PFSK-1 (cell line): ENCODE results near the gene MITF.

Experiments used
- FOXP2 ChIP-seq: optimal IDR thresholded peaks from 2 replicates; pipeline ENCODE3; 2011; ENCODE audit warnings: borderline replicate concordance, control low read depth, inconsistent platforms; ENCODE audit not compliant: insufficient read depth; ENCODE audit errors: extremely low read length, extremely low read depth
- POLR2AphosphoS5 ChIP-seq: IDR thresholded peaks from 2 replicates; pipeline ENCODE4 v1.6.1; 2012; ENCODE audit warnings: low read depth, mild to moderate bottlenecking, control low read depth, low read length, moderate library complexity
- SIN3A ChIP-seq: IDR thresholded peaks from 2 replicates; pipeline ENCODE4 v1.6.1; 2012; ENCODE audit warnings: mild to moderate bottlenecking, low read length, moderate library complexity, borderline replicate concordance; ENCODE audit not compliant: insufficient read depth
- TAF1 ChIP-seq: IDR thresholded peaks from 2 replicates; pipeline ENCODE4 v1.6.1; 2012; ENCODE audit warnings: low read length, control low read depth, borderline replicate concordance; ENCODE audit not compliant: insufficient read depth
- TF ChIP-seq, protein P1 (sequence below), 2 experiments: IDR thresholded peaks; 2 replicates each; pipeline versions ENCODE4 v1.6.1 to v1.8.0; 2011 to 2012; ENCODE audit warnings: low read depth in 2 of 2, low read length in 2 of 2, control low read depth in 1 of 2, inconsistent platforms in 1 of 2, mild to moderate bottlenecking in 1 of 2, moderate library complexity in 1 of 2; ENCODE audit not compliant: insufficient read depth in 1 of 2

Gene MITF

GRCh38 chr3:69961706-69962439 lies 222.6 kb downstream of the MITF start:
- TF ChIP-seq FOXP2 = no peak
- no peak for TF ChIP-seq TAF1
- TF ChIP-seq, protein P1, sequence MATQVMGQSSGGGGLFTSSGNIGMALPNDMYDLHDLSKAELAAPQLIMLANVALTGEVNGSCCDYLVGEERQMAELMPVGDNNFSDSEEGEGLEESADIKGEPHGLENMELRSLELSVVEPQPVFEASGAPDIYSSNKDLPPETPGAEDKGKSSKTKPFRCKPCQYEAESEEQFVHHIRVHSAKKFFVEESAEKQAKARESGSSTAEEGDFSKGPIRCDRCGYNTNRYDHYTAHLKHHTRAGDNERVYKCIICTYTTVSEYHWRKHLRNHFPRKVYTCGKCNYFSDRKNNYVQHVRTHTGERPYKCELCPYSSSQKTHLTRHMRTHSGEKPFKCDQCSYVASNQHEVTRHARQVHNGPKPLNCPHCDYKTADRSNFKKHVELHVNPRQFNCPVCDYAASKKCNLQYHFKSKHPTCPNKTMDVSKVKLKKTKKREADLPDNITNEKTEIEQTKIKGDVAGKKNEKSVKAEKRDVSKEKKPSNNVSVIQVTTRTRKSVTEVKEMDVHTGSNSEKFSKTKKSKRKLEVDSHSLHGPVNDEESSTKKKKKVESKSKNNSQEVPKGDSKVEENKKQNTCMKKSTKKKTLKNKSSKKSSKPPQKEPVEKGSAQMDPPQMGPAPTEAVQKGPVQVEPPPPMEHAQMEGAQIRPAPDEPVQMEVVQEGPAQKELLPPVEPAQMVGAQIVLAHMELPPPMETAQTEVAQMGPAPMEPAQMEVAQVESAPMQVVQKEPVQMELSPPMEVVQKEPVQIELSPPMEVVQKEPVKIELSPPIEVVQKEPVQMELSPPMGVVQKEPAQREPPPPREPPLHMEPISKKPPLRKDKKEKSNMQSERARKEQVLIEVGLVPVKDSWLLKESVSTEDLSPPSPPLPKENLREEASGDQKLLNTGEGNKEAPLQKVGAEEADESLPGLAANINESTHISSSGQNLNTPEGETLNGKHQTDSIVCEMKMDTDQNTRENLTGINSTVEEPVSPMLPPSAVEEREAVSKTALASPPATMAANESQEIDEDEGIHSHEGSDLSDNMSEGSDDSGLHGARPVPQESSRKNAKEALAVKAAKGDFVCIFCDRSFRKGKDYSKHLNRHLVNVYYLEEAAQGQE (IDR thresholded peaks at IDR 0.05; ENCODE audit: insufficient read depth in 1 of 2, low read depth in 2 of 2, low read length in 2 of 2) = no peak
- TF ChIP-seq SIN3A = no peak
- TF ChIP-seq POLR2AphosphoS5 = no peak

DNA sequence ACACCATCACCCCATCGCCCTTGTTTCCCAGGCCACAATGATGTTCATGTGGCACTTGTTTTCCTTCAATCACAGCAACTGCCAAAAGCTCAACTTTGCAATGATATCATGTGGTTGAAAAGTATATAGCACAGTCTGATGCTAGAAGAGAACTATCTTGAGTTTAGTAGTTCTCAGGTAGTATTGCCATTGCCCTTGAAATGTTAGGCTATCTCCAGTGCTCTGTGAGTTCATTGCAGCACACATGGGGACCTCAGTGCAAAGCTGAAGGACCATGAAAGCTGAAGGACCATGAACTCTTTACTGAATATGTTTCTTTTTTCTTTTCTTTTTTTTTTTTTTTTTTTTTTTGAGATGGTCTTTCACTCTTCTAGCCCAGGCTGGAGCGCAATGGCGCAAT lies 224.4 kb downstream of the MITF start:
- TF ChIP-seq FOXP2 = no peak

- TF ChIP-seq SIN3A (no peak), TAF1 (no peak), POLR2AphosphoS5 (no peak), FOXP2 (no peak)
- TF ChIP-seq, protein P1 (IDR thresholded peaks at IDR 0.05; ENCODE audit: insufficient read depth in 1 of 2, low read depth in 2 of 2, low read length in 2 of 2) = no peak
Measured at GRCh38 chr3:69967156-69967555, 227.9 kb downstream of the MITF start.

DNA sequence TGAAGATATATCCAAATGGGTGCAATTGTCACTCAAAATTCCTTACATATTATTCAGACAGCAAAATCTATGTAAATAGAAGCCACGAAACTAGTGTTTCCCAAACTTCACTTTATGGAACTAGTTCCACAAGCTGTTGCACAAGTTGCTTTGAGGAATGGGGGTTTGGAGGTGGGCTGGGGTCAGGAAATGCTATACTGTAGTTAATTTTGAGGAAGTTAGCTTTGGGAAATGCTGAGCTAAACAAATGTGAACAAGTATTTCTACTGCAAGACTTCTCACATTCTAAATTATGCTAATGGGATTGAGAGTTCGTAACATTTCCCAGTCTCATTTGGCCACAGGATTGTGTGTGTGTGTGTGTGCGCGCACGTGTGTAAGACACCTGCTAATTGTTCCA lies 231.6 kb downstream of the MITF start:
- TF ChIP-seq SIN3A (no peak), POLR2AphosphoS5 (no peak), TAF1 (no peak), FOXP2 (no peak)
- TF ChIP-seq, protein P1 (IDR thresholded peaks at IDR 0.05; ENCODE audit: insufficient read depth in 1 of 2, low read depth in 2 of 2, low read length in 2 of 2) = no peak

GRCh38 chr3:69972672-69973071 lies 233.4 kb downstream of the MITF start:
- no peak for TF ChIP-seq FOXP2
- TF ChIP-seq, protein P1 (IDR thresholded peaks at IDR 0.05; ENCODE audit: insufficient read depth in 1 of 2, low read depth in 2 of 2, low read length in 2 of 2) = no peak
- TF ChIP-seq POLR2AphosphoS5 = no peak
- TF ChIP-seq TAF1 = no peak
- TF ChIP-seq SIN3A = no peak
